Stimulated activated CD8-positive, alpha-beta memory T cell treated with anti-CD3 and anti-CD28 coated beads, Interleukin-7, amount 100 ng/mL, for 24 hours (primary cell): ENCODE measurements around the gene TNFAIP3.

Experiments
- DNase-seq: peaks from one replicate; pipeline ENCODE4 v3.0.0-alpha.2; 2020; ENCODE audit warnings: low read depth

Gene TNFAIP3

GRCh38 chr6:137902699-137903098 lies 35.6 kb downstream of the TNFAIP3 start:
- DNase-seq = no peak

- DNase-seq = no peak
Measured at GRCh38 chr6:137903274-137903932, 36.3 kb downstream of the TNFAIP3 start.

- no peak for DNase-seq
Measured at GRCh38 chr6:137903933-137904821, 37.1 kb downstream of the TNFAIP3 start.

- peak; percentile 59 for DNase-seq
Measured at GRCh38 chr6:137904822-137905617, 38.0 kb downstream of the TNFAIP3 start.

DNA sequence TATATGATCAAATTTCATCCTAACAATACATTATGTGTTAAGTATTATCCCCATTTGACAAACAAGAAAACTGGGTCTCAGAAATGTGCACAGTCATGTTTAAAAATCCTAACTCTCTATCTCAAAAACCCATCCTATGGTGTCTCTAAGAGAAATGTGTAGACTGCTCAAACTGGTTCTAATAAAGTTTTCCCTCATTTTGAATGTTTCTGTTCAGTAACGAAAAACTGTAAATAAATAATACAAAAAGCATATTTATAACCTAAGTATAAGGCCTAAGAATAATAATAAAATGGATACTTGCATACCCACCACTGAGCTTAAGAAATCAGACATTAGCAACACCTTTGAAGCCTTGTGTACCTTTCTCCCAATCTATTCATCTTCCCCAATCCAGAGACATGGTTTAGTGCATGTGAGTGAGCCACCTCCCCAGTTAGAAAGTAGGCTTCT lies 39.0 kb downstream of the TNFAIP3 start:
- no peak for DNase-seq

DNA sequence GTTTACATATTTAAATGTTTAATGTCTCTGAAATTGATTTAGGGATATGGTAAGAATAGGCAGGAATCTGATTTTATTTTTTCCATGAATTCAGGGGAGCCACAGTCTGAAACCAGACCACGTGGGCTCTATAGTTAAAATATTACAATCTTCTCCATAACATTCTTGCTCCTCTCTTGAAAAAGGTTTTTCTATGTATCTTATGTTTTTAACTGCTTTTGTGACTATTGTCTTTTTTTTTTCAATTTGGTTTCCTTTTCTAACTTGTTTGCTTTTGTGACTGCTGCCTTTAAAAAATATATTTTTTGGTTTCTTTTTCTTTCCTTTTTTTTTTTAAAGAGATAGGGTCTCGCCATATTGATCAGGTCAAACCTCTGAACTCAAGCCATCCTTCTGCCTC lies 40.1 kb downstream of the TNFAIP3 start:
- DNase-seq = no peak

DNA sequence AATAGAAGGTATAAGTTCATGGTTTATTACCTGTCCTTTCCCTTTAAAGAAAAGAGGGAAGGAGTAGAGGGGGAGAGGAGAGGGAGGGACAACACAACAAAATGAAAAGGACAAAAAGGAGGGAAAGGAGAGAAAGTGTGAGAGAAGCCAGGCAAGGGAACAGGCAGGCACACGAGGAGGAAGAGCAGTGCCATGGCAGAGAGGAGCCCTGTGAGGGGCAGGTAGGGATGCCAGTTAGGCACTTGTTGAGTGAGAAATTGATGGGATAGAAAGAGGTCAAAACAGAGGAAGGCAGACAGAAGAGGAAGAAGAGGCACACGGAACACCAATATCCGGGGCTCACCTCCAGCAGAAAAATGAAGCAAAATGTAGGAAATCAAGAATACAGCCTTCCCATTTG lies 42.5 kb downstream of the TNFAIP3 start:
- no peak for DNase-seq

DNA sequence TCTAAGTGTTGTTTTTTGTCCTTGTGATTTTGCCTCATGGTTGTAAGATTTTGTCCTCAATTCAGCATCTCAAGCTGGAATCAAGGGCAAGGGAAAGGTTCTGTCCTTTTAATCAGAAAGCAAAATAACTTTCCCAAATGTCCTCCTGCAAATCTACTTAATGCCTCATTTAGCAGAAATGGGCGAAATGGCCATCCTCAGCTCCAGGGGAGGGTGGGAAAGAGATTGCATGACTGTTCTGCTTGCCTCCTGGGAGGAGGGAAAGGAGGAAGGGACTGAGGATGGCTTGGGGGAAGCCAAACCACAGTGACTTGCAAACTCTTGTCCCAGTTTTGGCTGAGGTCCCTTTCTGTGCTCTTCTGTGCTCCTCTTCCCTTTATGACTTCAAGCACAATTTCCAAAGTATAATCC lies 43.4 kb downstream of the TNFAIP3 start:
- no peak for DNase-seq

- DNase-seq = no peak
Measured at GRCh38 chr6:137910843-137911456, 43.9 kb downstream of the TNFAIP3 start.

- no peak for DNase-seq
Measured at GRCh38 chr6:137911675-137912191, 44.7 kb downstream of the TNFAIP3 start.

GRCh38 chr6:137912813-137913212 lies 45.8 kb downstream of the TNFAIP3 start:
- no peak for DNase-seq

DNA sequence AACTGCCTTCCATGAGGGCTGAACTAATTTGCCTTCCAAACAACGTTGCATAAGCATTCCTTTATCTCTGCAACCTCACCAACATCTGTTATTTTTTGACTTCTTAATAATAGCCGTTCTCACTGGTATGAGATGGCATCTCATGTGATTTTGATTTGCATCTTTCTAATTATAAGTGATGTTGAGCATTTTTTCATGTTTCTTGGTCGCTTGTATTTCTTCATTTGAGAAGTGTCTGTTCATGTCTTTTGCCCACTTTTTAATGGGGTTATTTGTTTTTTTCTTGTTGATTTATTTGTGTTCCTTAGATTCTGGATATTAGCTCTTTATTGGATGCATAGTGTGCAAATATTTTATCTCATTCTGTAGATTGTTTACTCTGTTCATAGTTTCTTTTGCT lies 46.4 kb downstream of the TNFAIP3 start:
- DNase-seq = no peak

GRCh38 chr6:137913996-137914529 lies 47.0 kb downstream of the TNFAIP3 start:
- DNase-seq = no peak

- no peak for DNase-seq
Measured at GRCh38 chr6:137914530-137915193, 47.6 kb downstream of the TNFAIP3 start.

DNA sequence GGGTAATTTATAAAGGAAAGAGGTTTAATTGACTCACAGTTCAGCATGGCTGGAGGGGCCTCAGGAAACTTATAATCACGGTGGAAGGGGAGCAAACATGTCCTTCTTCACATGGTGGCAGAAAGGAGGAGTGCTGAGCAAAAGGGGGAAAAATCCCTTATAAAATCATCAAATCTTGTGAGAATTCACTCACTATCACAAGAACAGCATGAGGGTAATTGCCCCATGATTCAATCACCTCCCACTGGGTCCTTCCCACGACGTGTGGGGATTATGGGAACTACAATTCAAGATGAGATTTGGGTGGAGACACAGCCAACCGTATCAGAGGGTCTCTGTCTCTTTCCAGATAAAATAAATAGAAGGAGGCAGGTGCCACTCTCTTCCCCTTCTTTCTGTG lies 48.7 kb downstream of the TNFAIP3 start:
- no peak for DNase-seq

GRCh38 chr6:137917551-137918325 lies 50.7 kb downstream of the TNFAIP3 start:
- no peak for DNase-seq

- no peak for DNase-seq
Measured at GRCh38 chr6:137919502-137919823, 52.4 kb downstream of the TNFAIP3 start.

DNA sequence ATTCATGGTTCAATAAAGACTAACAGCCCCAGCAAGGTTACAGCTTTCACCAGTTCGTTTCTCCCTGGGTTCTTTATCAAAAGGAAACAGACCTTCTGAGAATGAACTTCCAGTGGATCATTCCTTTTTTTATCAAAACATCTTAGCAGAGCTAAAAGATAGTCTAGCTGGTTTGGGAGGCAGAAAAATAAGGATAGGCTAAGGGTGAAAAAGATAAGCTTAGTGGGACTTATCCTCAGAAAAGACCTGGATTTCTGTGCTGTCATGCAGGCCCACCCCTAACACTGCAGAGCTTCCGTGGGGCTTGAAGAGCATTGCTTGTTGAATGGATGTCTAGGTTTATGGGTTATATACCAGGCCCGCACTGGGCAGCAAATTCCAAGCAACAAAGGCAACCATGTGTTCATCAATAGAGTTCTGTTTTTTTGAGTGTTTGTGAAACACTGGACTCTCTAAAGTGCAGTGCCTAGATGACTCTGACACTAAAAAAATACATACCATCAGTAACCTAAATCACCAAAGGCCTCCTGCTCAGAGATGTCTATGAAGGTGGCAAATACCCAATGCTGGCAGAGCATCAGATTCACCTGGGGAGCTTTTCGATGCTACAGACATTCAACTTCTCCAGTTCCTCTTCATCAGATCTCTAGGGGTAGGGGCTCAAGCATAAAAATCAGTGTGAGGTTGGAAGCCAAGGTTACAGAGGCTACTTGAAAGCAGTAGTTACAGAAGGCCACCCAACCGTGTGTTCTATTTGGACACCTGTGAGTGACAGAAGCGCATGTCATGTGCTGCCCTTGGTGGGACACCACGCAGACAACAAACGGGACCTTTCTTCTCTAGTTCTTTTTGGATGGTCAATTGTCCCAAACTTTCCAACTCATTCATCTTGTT lies 53.0 kb downstream of the TNFAIP3 start:
- DNase-seq = no peak

DNA sequence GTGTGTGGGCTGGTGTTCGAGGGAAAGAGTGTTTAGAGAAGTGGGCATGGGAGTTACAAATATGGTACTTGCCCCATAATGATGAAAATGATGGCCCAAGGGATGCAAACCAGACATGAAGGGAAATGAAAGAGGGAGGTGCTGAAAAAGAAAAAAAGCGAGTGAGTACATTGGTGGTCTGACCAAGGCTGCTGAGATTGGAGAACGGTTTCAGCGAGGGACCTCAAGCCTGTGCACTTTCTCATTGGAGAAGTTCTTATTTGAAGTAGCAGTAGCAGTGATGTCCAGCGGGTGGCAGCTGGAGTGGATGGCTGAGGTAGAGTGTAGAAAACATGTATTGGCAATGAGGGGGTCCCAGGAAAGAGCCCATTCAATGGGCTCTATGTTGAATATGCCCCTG lies 54.8 kb downstream of the TNFAIP3 start:
- DNase-seq = no peak
